SK-N-MC (cell line): Measurements from ENCODE around the gene NPAS1.
"Not testable (repeated sequence)": the region's sequence is repeated elsewhere in the genome, so short reads cannot be mapped to it uniquely, and the experiment has no call there.

Experiments
- DNase-seq: peaks from one replicate; pipeline ENCODE4 v3.0.0-alpha.2; 2011; ENCODE audit warnings: low read depth, low spot score
- H3K27ac ChIP-seq: fragments of 200-600 bp; sonication (generic); 2 replicates; pipeline ENCODE4 v1.5.1; 2016; ENCODE audit warnings: mixed run types
- H3K36me3 ChIP-seq: fragments of 200-600 bp; sonication (generic); 2 replicates; pipeline ENCODE4 v1.6.1; 2017; ENCODE audit warnings: antibody characterized with exemption, low read length, mixed read lengths; ENCODE audit not compliant: insufficient read depth
- H3K4me3 ChIP-seq: fragments of 200-600 bp; sonication (generic); 2 replicates; pipeline ENCODE4 v1.5.1; 2016
- H3K9ac ChIP-seq: fragments of 200-600 bp; sonication (generic); 2 replicates; pipeline ENCODE4 v1.8.0; 2017; ENCODE audit warnings: mixed run types, mixed read lengths; ENCODE audit not compliant: insufficient read length
- H3K9me3 ChIP-seq: fragments of 200-600 bp; sonication (generic); 2 replicates; pipeline ENCODE4 v1.6.1; 2017; ENCODE audit warnings: low read depth, mild to moderate bottlenecking, antibody characterized with exemption, low read length, moderate library complexity, mixed read lengths
- EZH2 ChIP-seq: fragments of 200-600 bp; sonication (generic); IDR thresholded peaks from one replicate; pipeline ENCODE4 v1.6.1; 2017; ENCODE audit warnings: antibody characterized with exemption
- FOXP2 ChIP-seq: optimal IDR thresholded peaks from 2 replicates; pipeline ENCODE3; 2011; ENCODE audit warnings: mild to moderate bottlenecking, moderate library complexity; ENCODE audit not compliant: insufficient read depth; ENCODE audit errors: extremely low read length, control extremely low read depth
- POLR2AphosphoS5 ChIP-seq: IDR thresholded peaks from 2 replicates; pipeline ENCODE4 v1.6.1; 2012; ENCODE audit warnings: mild to moderate bottlenecking, low read depth, low read length, borderline replicate concordance

NPAS1 gene

GRCh38 chr19:47003611-47004465 is 15.8 kb upstream of the NPAS1 start:
- no peaks in the 10 kb centered on the region for H3K9me3 ChIP-seq
- H3K4me3 ChIP-seq = no peak overlapping the region
- no peak for DNase-seq
- no peak for TF ChIP-seq EZH2
- no peak for TF ChIP-seq POLR2AphosphoS5
- TF ChIP-seq FOXP2 = no peak
- H3K9ac ChIP-seq = no peak overlapping the region
- peaks cover 22% of the 10 kb centered on the region; the same call in 1 of the 2 replicates for H3K36me3 ChIP-seq
- no peak overlapping the region for H3K27ac ChIP-seq

DNA sequence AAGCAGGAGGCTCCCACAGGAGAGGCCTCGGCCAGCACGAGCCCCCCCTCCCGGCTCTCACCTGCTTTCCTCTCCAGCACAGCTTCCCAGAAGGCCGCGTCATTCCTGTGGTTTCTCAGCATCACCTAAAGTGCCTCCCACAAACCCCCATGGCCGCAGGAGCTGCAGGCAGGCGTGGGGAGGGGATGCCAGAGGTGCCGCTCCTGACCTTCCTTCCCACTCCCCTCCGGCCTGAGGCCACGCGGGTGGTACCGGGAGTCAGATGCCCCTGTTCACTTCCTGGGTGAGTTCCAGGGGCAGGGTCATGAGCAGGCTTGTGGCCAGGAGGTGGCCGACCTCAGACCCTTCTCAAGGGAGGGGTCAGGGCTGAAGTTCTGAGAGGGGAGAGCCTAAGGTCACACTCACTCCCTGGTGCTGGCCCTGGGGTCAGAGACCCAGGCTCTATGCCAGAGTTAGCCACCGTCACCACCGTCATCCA is 14.4 kb upstream of the NPAS1 start:
- H3K9me3 ChIP-seq = no peaks in the 10 kb centered on the region
- DNase-seq = no peak
- peaks cover 8% of the 10 kb centered on the region; the same call in 1 of the 2 replicates for H3K36me3 ChIP-seq
- peak overlapping the region; percentile 1; the same call in 1 of the 2 replicates for H3K27ac ChIP-seq
- TF ChIP-seq FOXP2 (no peak), POLR2AphosphoS5 (no peak), EZH2 (no peak)
- H3K4me3 ChIP-seq = no peak overlapping the region
- H3K9ac ChIP-seq = no peak overlapping the region

DNA sequence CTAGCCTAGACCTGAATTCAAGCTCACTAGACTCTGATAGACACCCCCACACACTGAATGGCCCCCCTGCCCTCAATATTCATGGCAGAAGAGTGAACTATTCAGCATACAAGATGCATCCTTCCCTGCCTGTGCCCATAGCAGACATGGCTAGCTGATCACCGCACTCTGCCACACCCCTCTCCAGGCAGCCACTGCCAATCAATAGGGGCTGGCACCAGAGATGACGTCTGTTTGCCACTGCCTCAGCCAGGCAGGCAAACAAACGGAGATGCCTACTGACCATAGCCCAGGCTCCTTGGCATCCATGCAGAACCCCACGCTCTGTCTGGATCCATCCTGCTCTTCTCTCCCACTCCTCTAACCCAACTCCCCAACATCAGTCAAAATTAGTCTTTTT is 13.8 kb upstream of the NPAS1 start:
- peaks cover 2% of the 10 kb centered on the region; the same call in 1 of the 2 replicates for H3K36me3 ChIP-seq
- DNase-seq = no peak
- H3K9ac ChIP-seq = no peak overlapping the region
- no peak overlapping the region for H3K4me3 ChIP-seq
- TF ChIP-seq EZH2 (no peak), POLR2AphosphoS5 (no peak), FOXP2 (no peak)
- H3K9me3 ChIP-seq = no peaks in the 10 kb centered on the region
- H3K27ac ChIP-seq = no peak overlapping the region

- H3K9ac ChIP-seq = no peak overlapping the region
- no peaks in the 10 kb centered on the region for H3K36me3 ChIP-seq
- H3K9me3 ChIP-seq = no peaks in the 10 kb centered on the region
- no peak for DNase-seq
- H3K4me3 ChIP-seq = no peak overlapping the region
- no peak for TF ChIP-seq FOXP2
- no peak for TF ChIP-seq EZH2
- TF ChIP-seq POLR2AphosphoS5 = no peak
- no peak overlapping the region for H3K27ac ChIP-seq
These were observed 13.1 kb upstream of the NPAS1 start for GRCh38 chr19:47006496-47006895.

DNA sequence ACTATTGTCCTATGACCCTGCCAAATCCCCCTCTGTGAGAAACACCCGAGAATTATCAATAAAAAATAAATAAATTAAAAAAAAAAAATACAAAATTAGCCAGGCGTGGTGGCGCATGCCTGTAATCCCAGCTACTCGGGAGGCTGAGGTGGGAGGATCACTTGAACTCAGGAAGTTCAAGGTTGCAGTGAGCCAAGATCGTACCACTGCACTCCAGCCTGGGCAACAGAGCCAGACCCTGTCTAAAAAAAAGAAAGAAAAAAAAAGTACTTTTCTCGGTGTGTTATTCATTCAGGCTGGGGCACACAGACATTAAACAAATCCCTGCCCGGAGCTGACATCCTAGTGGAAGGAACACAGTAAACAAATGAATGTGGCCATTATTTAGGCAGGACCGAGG is 9.1 kb upstream of the NPAS1 start:
- not testable (repeated sequence) for H3K9ac ChIP-seq, H3K9me3 ChIP-seq, H3K36me3 ChIP-seq, H3K4me3 ChIP-seq, DNase-seq, H3K27ac ChIP-seq

DNA sequence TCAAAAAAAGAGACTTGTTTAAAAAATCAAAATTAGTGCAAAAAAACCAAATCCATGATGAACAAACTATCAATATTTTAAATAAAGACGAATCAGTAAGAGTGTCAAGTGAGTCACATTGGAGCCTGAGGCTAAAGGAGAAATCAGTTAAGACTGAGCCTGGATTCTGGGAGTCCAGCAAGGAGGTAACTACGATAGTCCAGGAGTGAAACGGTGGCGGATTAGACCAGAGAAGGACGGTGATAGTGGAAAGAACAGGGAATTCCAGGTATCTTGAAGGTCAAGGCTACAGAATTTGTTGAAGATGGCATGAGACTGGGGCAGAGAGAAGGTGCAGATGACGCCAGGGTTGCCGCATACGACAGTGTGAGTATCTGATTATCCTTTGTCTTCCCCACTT is 7.0 kb upstream of the NPAS1 start:
- Histone ChIP-seq H3K9ac (peak overlapping the region; percentile 27), H3K4me3 (no peak overlapping the region)
- TF ChIP-seq EZH2 (no peak), FOXP2 (no peak), POLR2AphosphoS5 (no peak)

DNA sequence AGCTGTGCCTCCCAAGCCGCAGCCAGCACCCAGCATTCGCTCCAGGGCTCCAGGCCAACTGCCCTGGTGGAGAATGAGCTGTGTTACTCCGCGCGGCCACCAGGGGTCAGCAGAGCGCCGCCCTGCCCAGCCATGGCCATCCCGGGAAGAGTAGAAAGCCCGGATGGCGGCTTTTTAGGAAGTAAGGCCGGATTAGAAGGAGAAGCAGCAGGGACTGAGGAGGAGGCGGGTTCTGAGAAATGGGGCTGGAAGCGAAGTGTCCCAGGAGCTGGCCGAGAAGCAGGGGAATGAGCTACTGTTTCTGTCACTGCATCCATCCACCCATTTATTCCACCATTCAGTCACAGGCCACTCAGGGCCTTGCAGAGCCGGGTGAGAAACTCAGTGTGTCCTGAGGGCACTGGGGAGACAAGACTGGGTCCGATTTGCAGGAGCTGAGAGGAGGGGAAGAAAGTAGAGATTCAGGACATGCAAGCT is 6.6 kb upstream of the NPAS1 start:
- no peak for TF ChIP-seq FOXP2
- no peak for TF ChIP-seq POLR2AphosphoS5
- no peak for TF ChIP-seq EZH2
- Histone ChIP-seq H3K9ac (no peak overlapping the region), H3K36me3 (no peaks in the 10 kb centered on the region), H3K4me3 (no peak overlapping the region), H3K27ac (no peak overlapping the region), H3K9me3 (no peaks in the 10 kb centered on the region)
- no peak for DNase-seq

More for the DNA sequence above, 7.0 kb upstream of the NPAS1 start:
- H3K36me3 ChIP-seq = no peaks in the 10 kb centered on the region
- DNase-seq = no peak
- no peak overlapping the region for H3K27ac ChIP-seq
- no peaks in the 10 kb centered on the region for H3K9me3 ChIP-seq

- Histone ChIP-seq H3K4me3 (no peak overlapping the region), H3K27ac (no peak overlapping the region), H3K36me3 (no peaks in the 10 kb centered on the region), H3K9me3 (no peaks in the 10 kb centered on the region), H3K9ac (no peak overlapping the region)
- no peak for DNase-seq
- TF ChIP-seq EZH2 (no peak), POLR2AphosphoS5 (no peak), FOXP2 (no peak)
These were observed 714 bp upstream of the NPAS1 start for GRCh38 chr19:47018923-47019322.
